H1 (cell line): ENCODE measurements around the gene GNG4. TPM values are rescaled to one million over a fixed set of nuclear protein-coding genes. Genes with fewer than 3 reads are reported as not detected.

Experiments used
- CTCF ChIA-PET: fragments of 300-600 bp; sonication (Branson Sonifier 250); formaldehyde crosslinking; loops from one replicate; lab custom pipeline; 2021; ENCODE audit not compliant: partially characterized antibody; lab: Charles Lee
- POLR2A ChIA-PET: fragments of 300-600 bp; sonication (Branson Sonifier 250); formaldehyde crosslinking; loops from one replicate; lab custom pipeline; 2021; ENCODE audit warnings: inconsistent platforms; ENCODE audit not compliant: partially characterized antibody; lab: Charles Lee
- DNase-seq, 2 experiments: peaks; one replicate each; pipeline versions ENCODE4 v3.0.0 to v3.0.0-alpha.2; 2010 to 2022; ENCODE audit warnings: low spot score in 2 of 2, low read depth in 1 of 2, mixed read lengths in 1 of 2
- FAIRE-seq: peaks from 2 replicates; lab custom pipeline; 2011; peaks lifted over from hg19 to GRCh38; lab: Jason Lieb, UNC
- H2AFZ ChIP-seq: 2 replicates; pipeline ENCODE4 v1.8.1; 2012; ENCODE audit warnings: low read length, inconsistent platforms
- H2AK5ac ChIP-seq: 2 replicates; pipeline ENCODE4 v1.6.1; 2013; ENCODE audit warnings: low read depth, low read length
- H2BK120ac ChIP-seq: replicated peaks from 2 replicates; pipeline ENCODE3; 2013; ENCODE audit warnings: low read depth, low read length, inconsistent platforms
- H2BK12ac ChIP-seq: 2 replicates; pipeline ENCODE4 v1.6.1; 2013; ENCODE audit warnings: low read depth, low read length
- H2BK15ac ChIP-seq: 2 replicates; pipeline ENCODE4 v1.6.1; 2013; ENCODE audit warnings: low read length
- H2BK20ac ChIP-seq: 2 replicates; pipeline ENCODE4 v1.6.1; 2013; ENCODE audit warnings: low read length
- H2BK5ac ChIP-seq: 2 replicates; pipeline ENCODE4 v1.6.1; 2013; ENCODE audit warnings: low read depth, low read length
- H3K14ac ChIP-seq: 2 replicates; pipeline ENCODE4 v1.6.1; 2013; ENCODE audit warnings: inconsistent platforms; ENCODE audit not compliant: insufficient read length
- H3K18ac ChIP-seq: 2 replicates; pipeline ENCODE4 v1.6.1; 2013; ENCODE audit warnings: low read length; ENCODE audit errors: extremely low read depth
- H3K23ac ChIP-seq: 2 replicates; pipeline ENCODE4 v1.6.1; 2013; ENCODE audit warnings: inconsistent platforms; ENCODE audit not compliant: insufficient read length
- H3K23me2 ChIP-seq: 2 replicates; pipeline ENCODE4 v1.6.1; 2013; ENCODE audit warnings: low read depth, low read length
- H3K27ac ChIP-seq: 2 replicates; pipeline ENCODE4 v1.6.1; 2011; ENCODE audit warnings: low read depth, low read length, inconsistent platforms
- H3K27me3 ChIP-seq, 4 experiments: replicated peaks in 1 of 4; 1 replicate in 1 of 4; 2 replicates in 3 of 4; pipeline versions ENCODE4 v1.6.1 to v1.8.1; 2011 to 2013; ENCODE audit warnings: low read length in 3 of 4, mild to moderate bottlenecking in 3 of 4, inconsistent platforms in 2 of 4, mixed read lengths in 2 of 4, moderate library complexity in 1 of 4; ENCODE audit not compliant: control insufficient read depth in 3 of 4, insufficient read depth in 3 of 4; ENCODE audit errors: extremely low read depth in 1 of 4
- H3K36me3 ChIP-seq, 4 experiments: 2 replicates each; pipeline versions ENCODE4 v1.6.1 to v1.8.1; 2011 to 2013; ENCODE audit warnings: mild to moderate bottlenecking in 4 of 4, low read length in 3 of 4, moderate library complexity in 2 of 4, control low read depth in 1 of 4, inconsistent platforms in 1 of 4; ENCODE audit not compliant: insufficient read depth in 4 of 4, control insufficient read depth in 2 of 4
- H3K4ac ChIP-seq: replicated peaks from 2 replicates; pipeline ENCODE3; 2013; ENCODE audit warnings: low read length, low read depth, mixed read lengths, inconsistent platforms; ENCODE audit not compliant: insufficient read length
- H3K4me1 ChIP-seq, 4 experiments: replicated peaks in 1 of 4; 1 replicate in 1 of 4; 2 replicates in 3 of 4; pipeline versions ENCODE4 v1.6.1 to v1.8.1; 2011 to 2013; ENCODE audit warnings: low read length in 3 of 4, inconsistent platforms in 2 of 4, mixed read lengths in 1 of 4; ENCODE audit not compliant: insufficient read depth in 4 of 4, control insufficient read depth in 3 of 4
- H3K4me2 ChIP-seq, 2 experiments: 2 replicates each; pipeline versions ENCODE4 v1.6.1 to v1.8.1; 2011 to 2013; ENCODE audit warnings: low read depth in 2 of 2, low read length in 2 of 2, control low read depth in 1 of 2, inconsistent platforms in 1 of 2, mild to moderate bottlenecking in 1 of 2; ENCODE audit not compliant: insufficient read depth in 1 of 2
- H3K4me3 ChIP-seq, 4 experiments: fragments of 200-600, 300-600 bp in 1 of 4; sonication (generic), shearing (Covaris generic), sonication (Bioruptor Twin) in 1 of 4; 2 replicates each; pipeline versions ENCODE4 v1.5.1 to v1.8.1; 2011 to 2016; ENCODE audit warnings: low read length in 4 of 4, low read depth in 3 of 4, control low read depth in 2 of 4, inconsistent platforms in 2 of 4, mild to moderate bottlenecking in 2 of 4, mixed read lengths in 1 of 4, moderate library complexity in 1 of 4; ENCODE audit not compliant: insufficient read depth in 2 of 4; ENCODE audit errors: extremely low read depth in 1 of 4
- H3K56ac ChIP-seq: replicated peaks from 2 replicates; pipeline ENCODE3; 2013; ENCODE audit warnings: low read depth, mild to moderate bottlenecking, mixed read lengths, low read length, inconsistent platforms; ENCODE audit not compliant: insufficient read length
- H3K79me1 ChIP-seq: 2 replicates; pipeline ENCODE4 v1.6.1; 2013; ENCODE audit warnings: low read depth, low read length, control low read depth
- H3K79me2 ChIP-seq, 2 experiments: 2 replicates each; pipeline versions ENCODE4 v1.6.1 to v1.8.1; 2012 to 2013; ENCODE audit warnings: low read length in 2 of 2, mild to moderate bottlenecking in 2 of 2, inconsistent platforms in 1 of 2; ENCODE audit not compliant: insufficient read depth in 2 of 2, control insufficient read depth in 1 of 2
- H3K9ac ChIP-seq, 4 experiments: replicated peaks in 1 of 4; 1 replicate in 1 of 4; 2 replicates in 3 of 4; pipeline versions ENCODE4 v1.6.1 to v1.8.1; 2011 to 2013; ENCODE audit warnings: low read depth in 3 of 4, low read length in 3 of 4, control low read depth in 2 of 4, mild to moderate bottlenecking in 2 of 4, moderate library complexity in 2 of 4, inconsistent platforms in 1 of 4; ENCODE audit errors: extremely low read depth in 1 of 4
- H3K9me3 ChIP-seq, 2 experiments: 2 replicates each; pipeline versions ENCODE4 v1.6.1 to v1.8.1; 2012 to 2013; ENCODE audit warnings: mild to moderate bottlenecking in 2 of 2, moderate library complexity in 2 of 2, control low read depth in 1 of 2, inconsistent platforms in 1 of 2, low read depth in 1 of 2, low read length in 1 of 2, mixed read lengths in 1 of 2; ENCODE audit not compliant: insufficient read depth in 2 of 2
- H4K20me1 ChIP-seq, 2 experiments: replicated peaks in 1 of 2; 2 replicates each; pipeline versions ENCODE3 to v1.8.1; 2011 to 2013; ENCODE audit warnings: inconsistent platforms in 2 of 2, low read length in 2 of 2, mild to moderate bottlenecking in 1 of 2; ENCODE audit not compliant: insufficient read depth in 2 of 2, control insufficient read depth in 1 of 2
- H4K5ac ChIP-seq: 2 replicates; pipeline ENCODE4 v1.6.1; 2013; ENCODE audit warnings: low read length, low read depth, mixed read lengths, inconsistent platforms; ENCODE audit not compliant: insufficient read length
- H4K8ac ChIP-seq: 2 replicates; pipeline ENCODE4 v1.8.0; 2013; ENCODE audit warnings: mild to moderate bottlenecking, moderate library complexity, low read length, inconsistent platforms; ENCODE audit not compliant: insufficient read depth; ENCODE audit errors: extremely low read depth
- H4K91ac ChIP-seq: replicated peaks from 2 replicates; pipeline ENCODE3; 2013; ENCODE audit warnings: low read length, mixed read lengths, inconsistent platforms; ENCODE audit not compliant: insufficient read length
- ASH2L ChIP-seq: fragments of 200-600, 300-600 bp; sonication (generic); IDR thresholded peaks from one replicate; pipeline ENCODE4 v1.7.1; 2017; ENCODE audit warnings: low read length
- KDM4A ChIP-seq: IDR thresholded peaks from one replicate; pipeline ENCODE4 v1.7.1; 2012; ENCODE audit warnings: low read depth, mild to moderate bottlenecking, moderate library complexity, low read length, inconsistent platforms; ENCODE audit not compliant: severe bottlenecking
- POLR2A ChIP-seq, 2 experiments: IDR thresholded peaks; 1 replicate in 1 of 2; 2 replicates in 1 of 2; pipeline ENCODE4 v1.6.1; 2011; ENCODE audit warnings: low read depth in 2 of 2, low read length in 2 of 2, mild to moderate bottlenecking in 2 of 2; ENCODE audit errors: control extremely low read depth in 1 of 2
- RBBP5 ChIP-seq: IDR thresholded peaks from 2 replicates; pipeline ENCODE4 v1.7.1; 2012; ENCODE audit warnings: low read depth, mild to moderate bottlenecking, inconsistent platforms, low read length, moderate library complexity, borderline replicate concordance
- SAP30 ChIP-seq: fragments of 300-600 bp; sonication (generic); IDR thresholded peaks from 2 replicates; pipeline ENCODE4 v1.7.1; 2012; ENCODE audit warnings: low read length, moderate library complexity, mild to moderate bottlenecking, inconsistent platforms; ENCODE audit not compliant: insufficient read depth, insufficient replicate concordance
- SRF ChIP-seq: IDR thresholded peaks from 2 replicates; pipeline ENCODE4 v1.6.1; 2011; ENCODE audit warnings: mild to moderate bottlenecking, low read depth, low read length, moderate library complexity
- SUZ12 ChIP-seq: fragments of 200-600 bp; sonication (generic); IDR thresholded peaks from 2 replicates; pipeline ENCODE4 v1.6.1; 2012; ENCODE audit warnings: mild to moderate bottlenecking, inconsistent platforms, low read length, moderate library complexity, mixed read lengths
- TAF7 ChIP-seq: optimal IDR thresholded peaks from 2 replicates; pipeline ENCODE3; 2011; ENCODE audit warnings: low read depth, mild to moderate bottlenecking, inconsistent platforms, low read length, moderate library complexity, borderline replicate concordance
- YY1 ChIP-seq: IDR thresholded peaks from 2 replicates; pipeline ENCODE4 v1.6.1; 2011; ENCODE audit warnings: low read depth, mild to moderate bottlenecking, low read length
- WGBS, 2 experiments: shearing (Covaris generic) in 1 of 2; methylation state at CpG; one replicate each; pipeline versions ENCODE4 v1.1.6 to v1.1.7; 2013 to 2015; ENCODE audit warnings: low lambda C conversion rate in 2 of 2, mixed read lengths in 2 of 2, inconsistent platforms in 1 of 2, low coverage in 1 of 2, missing lambda C conversion rate in 1 of 2; ENCODE audit not compliant: insufficient replicate concordance in 2 of 2, insufficient coverage in 1 of 2, insufficient read length in 1 of 2; ENCODE audit errors: extremely low coverage in 1 of 2, missing lambda C conversion rate in 1 of 2; 5-methylcytosine and 5-hydroxymethylcytosine counted together
- polyA plus RNA-seq, 7 experiments: library from polyadenylated mRNA; depleted of rRNA in 3 of 7; stranded (reverse) in 5 of 7; unstranded in 2 of 7; fragments of >200 nt in 5 of 7; fragments of 200-250 nt in 2 of 7; gene quantifications; 1 replicate in 5 of 7; 2 replicates in 1 of 7; 4 replicates in 1 of 7; pipeline versions ENCODE4 v1.2.1 to v1.2.3, GENCODE V29; 2011 to 2013; ENCODE audit warnings: missing spikeins in 2 of 7, mixed read lengths in 2 of 7
- total RNA-seq: library from RNA; stranded (reverse); fragmentation: NEBNext Ultra II Directional; extraction: Animal tissue kit (Norgen Biotek cat#: 25700); gene quantifications from 2 replicates; pipeline ENCODE4 v1.2.1, GENCODE V29; 2021
- TF ChIP-seq, protein P1 (sequence below): IDR thresholded peaks from 2 replicates; pipeline ENCODE4 v1.6.1; 2011; ENCODE audit warnings: low read length, improper control_type of control experiment

The GNG4 gene
- total and polyA plus RNA-seq, 2 of the 8 experiments (the other 6 are each of a cell fraction or from before 2014, with no cell fraction given), result 95.5 to 96.8 TPM

DNA sequence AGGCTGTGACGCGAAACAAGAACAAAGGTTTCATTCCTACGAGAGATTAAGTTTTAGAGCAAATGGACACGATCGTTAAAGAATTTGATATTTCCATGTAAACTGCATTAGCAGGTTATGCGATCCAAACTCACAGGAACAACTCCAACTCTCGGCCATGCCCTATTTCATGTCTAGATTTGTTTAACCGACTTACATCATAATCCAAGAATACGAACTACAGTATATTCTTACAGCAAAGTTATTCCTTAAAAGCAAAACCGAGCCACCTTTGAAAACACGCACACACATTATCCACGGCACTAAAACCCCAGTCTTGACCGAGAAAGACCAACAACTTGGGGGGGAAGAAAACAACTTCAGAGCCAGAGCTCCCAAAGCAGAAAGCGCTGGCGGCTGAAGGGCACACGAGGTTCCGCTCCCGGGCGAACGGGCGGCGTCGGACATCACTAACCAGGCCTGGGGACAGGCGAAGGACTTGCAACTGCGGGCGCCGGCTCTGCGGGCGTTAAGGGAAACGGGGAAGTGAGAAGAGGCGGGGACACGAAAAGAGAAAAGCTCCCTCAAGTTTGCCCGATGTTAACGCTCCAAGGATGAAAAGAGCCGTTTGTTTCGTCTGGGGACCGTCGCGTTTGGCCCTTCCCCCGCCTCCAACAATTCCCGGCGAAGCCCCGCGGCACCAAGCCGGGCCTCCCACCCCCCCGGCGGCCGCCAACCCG is 146.0 kb downstream of the GNG4 start:
- H3K18ac ChIP-seq, result 0 out of 2 replicates have a peak overlapping the region, but pooled peaks have one; percentile 27
- no peaks in the 10 kb centered on the region for H3K27me3 ChIP-seq
- no peak overlapping the region for H3K56ac ChIP-seq
- H2BK12ac ChIP-seq, result no peak overlapping the region; the same call in 1 of the 2 replicates
- H4K5ac ChIP-seq, result no peak overlapping the region
- no peak for DNase-seq
- FAIRE-seq, result no peak
- H3K4me3 ChIP-seq, result peak overlapping the region; percentile 79 to 95 (median 91)
- no peak overlapping the region for H3K4ac ChIP-seq
- H3K14ac ChIP-seq, result no peak overlapping the region
- peak overlapping the region; percentile 87 for H4K8ac ChIP-seq
- no peaks in the 10 kb centered on the region for H3K79me1 ChIP-seq
- no peaks in the 10 kb centered on the region for H3K9me3 ChIP-seq
- peak overlapping the region; percentile 81 to 86 for H3K4me2 ChIP-seq
- no peaks in the 10 kb centered on the region for H3K36me3 ChIP-seq
- H2AFZ ChIP-seq, result peak overlapping the region; percentile 37; the same call in 1 of the 2 replicates
- H2AK5ac ChIP-seq, result no peak overlapping the region
- H4K91ac ChIP-seq, result no peak overlapping the region
- WGBS, 2 experiments, result 2% methylated on average over 38 of the region's 49 CpGs; no CpG with 5 or more reads in 1 of the 2 experiments
- H2BK120ac ChIP-seq, result no peak overlapping the region
- ChIA-PET POLR2A (interaction anchor here (0.7 to 2.3 kb wide), 11 partner anchors 10 to 375 kb away, joined by 3 to 8 read pairs (median 5); partner anchors contain the start of genes ARID4B, GGPS1, TBCE and TOMM20), CTCF (interaction anchor here (0.5 to 2.4 kb wide), 26 partner anchors 7 to 453 kb away, joined by 3 to 9 read pairs (median 4); no protein-coding TSS in a partner anchor)
- no peak overlapping the region for H2BK15ac ChIP-seq
- no peak overlapping the region for H2BK5ac ChIP-seq
- peaks cover 0 to 6% (median 0%) of the 10 kb centered on the region in 4 experiments; a peak in 2 of 7 replicates for H3K4me1 ChIP-seq
- peaks cover 11 to 51% of the 10 kb centered on the region in 2 experiments for H3K79me2 ChIP-seq
- H3K27ac ChIP-seq, result peak overlapping the region; percentile 79; the same call in 1 of the 2 replicates
- H3K23me2 ChIP-seq, result peaks cover 8% of the 10 kb centered on the region; the same call in 1 of the 2 replicates
- H4K20me1 ChIP-seq, result peaks cover 3 to 10% of the 10 kb centered on the region in 2 experiments
- H3K9ac ChIP-seq, result peak overlapping the region; percentile 71 to 89 (median 79)
- H2BK20ac ChIP-seq, result no peak overlapping the region
- H3K23ac ChIP-seq, result no peak overlapping the region
- peak; percentile 48 for TF ChIP-seq SAP30
- TF ChIP-seq SRF, result no peak
- TF ChIP-seq RBBP5, result 0 out of 2 replicates have a peak, but pooled peaks have one; percentile 63
- TF ChIP-seq YY1, result 0 out of 2 replicates have a peak, but pooled peaks have one; percentile 21
- TF ChIP-seq ASH2L, result peak; percentile 20
- no peak for TF ChIP-seq SUZ12
- peak; percentile 66 for TF ChIP-seq KDM4A
- TF ChIP-seq TAF7, result peak; percentile 47
- peak in 1 of 2 experiments; percentile 71; a peak in 1 of 3 replicates for TF ChIP-seq POLR2A (IDR thresholded peaks at IDR 0.05; ENCODE audit: control extremely low read depth in 1 of 2, low read depth in 2 of 2, low read length in 2 of 2)
- TF ChIP-seq, protein P1, sequence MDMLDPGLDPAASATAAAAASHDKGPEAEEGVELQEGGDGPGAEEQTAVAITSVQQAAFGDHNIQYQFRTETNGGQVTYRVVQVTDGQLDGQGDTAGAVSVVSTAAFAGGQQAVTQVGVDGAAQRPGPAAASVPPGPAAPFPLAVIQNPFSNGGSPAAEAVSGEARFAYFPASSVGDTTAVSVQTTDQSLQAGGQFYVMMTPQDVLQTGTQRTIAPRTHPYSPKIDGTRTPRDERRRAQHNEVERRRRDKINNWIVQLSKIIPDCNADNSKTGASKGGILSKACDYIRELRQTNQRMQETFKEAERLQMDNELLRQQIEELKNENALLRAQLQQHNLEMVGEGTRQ, result no peak
